Epidermal melanocyte (primary cell): ENCODE results near the gene COL6A6.

Source experiments
- DNase-seq: peaks from one replicate; pipeline ENCODE4 v3.0.0; 2011; ENCODE audit warnings: low spot score; ENCODE audit not compliant: insufficient read length

COL6A6 gene

GRCh38 chr3:130516645-130517512 is at the start of gene COL6A6:
Gene COL6A6, plus strand, starts transcription at chr3:130517177. Its CDS starts 43,188 bp downstream, at chr3:130560365.
- no peak for DNase-seq

GRCh38 chr3:130468311-130468710 is 48.7 kb upstream of the COL6A6 start:
- no peak for DNase-seq

GRCh38 chr3:130470126-130470525 is 46.9 kb upstream of the COL6A6 start:
- no peak for DNase-seq

GRCh38 chr3:130473416-130473815 is 43.6 kb upstream of the COL6A6 start:
- DNase-seq: no peak

GRCh38 chr3:130480736-130481135 is 36.2 kb upstream of the COL6A6 start:
- peak; percentile 64 for DNase-seq

- no peak for DNase-seq
These were observed 28.7 kb upstream of the COL6A6 start for GRCh38 chr3:130488288-130488687.

GRCh38 chr3:130488769-130489450 is 28.1 kb upstream of the COL6A6 start:
- no peak for DNase-seq

GRCh38 chr3:130490241-130490640 is 26.7 kb upstream of the COL6A6 start:
- no peak for DNase-seq

- no peak for DNase-seq
These were observed 25.5 kb upstream of the COL6A6 start for GRCh38 chr3:130491431-130491830.

- DNase-seq: no peak
These were observed 12.3 kb upstream of the COL6A6 start for GRCh38 chr3:130504701-130505100.

GRCh38 chr3:130506031-130506430 is 10.9 kb upstream of the COL6A6 start:
- no peak for DNase-seq

- DNase-seq: no peak
These were observed 9.2 kb upstream of the COL6A6 start for GRCh38 chr3:130507746-130508145.

GRCh38 chr3:130509008-130509407 is 8.0 kb upstream of the COL6A6 start:
- DNase-seq: no peak

- no peak for DNase-seq
These were observed 2.3 kb upstream of the COL6A6 start for GRCh38 chr3:130514681-130515080.

- no peak for DNase-seq
These were observed 1.2 kb upstream of the COL6A6 start for GRCh38 chr3:130515755-130516154.

- DNase-seq: no peak
These were observed 625 bp downstream of the COL6A6 start for GRCh38 chr3:130517602-130518001.

GRCh38 chr3:130519754-130520153 is 2.8 kb downstream of the COL6A6 start:
- no peak for DNase-seq

GRCh38 chr3:130522399-130522798 is 5.4 kb downstream of the COL6A6 start:
- no peak for DNase-seq

GRCh38 chr3:130527426-130527825 is 10.4 kb downstream of the COL6A6 start:
- no peak for DNase-seq

- DNase-seq: no peak
These were observed 11.1 kb downstream of the COL6A6 start for GRCh38 chr3:130528120-130528519.

- no peak for DNase-seq
These were observed 12.7 kb downstream of the COL6A6 start for GRCh38 chr3:130529486-130530215.

GRCh38 chr3:130533247-130533646 is 16.3 kb downstream of the COL6A6 start:
- no peak for DNase-seq
